NCI-H1694 treated with DMSO at 0.1 percent for 48 hours (cell line): ENCODE data around the gene CSRNP3.
A peak's percentile ranks its signal among the peaks of the same experiment; 100 is the strongest.

ENCODE experiments used
- DNase-seq: peaks from one replicate; lab custom pipeline; 2025; lab: John Stamatoyannopoulos, UW

Gene CSRNP3

DNA sequence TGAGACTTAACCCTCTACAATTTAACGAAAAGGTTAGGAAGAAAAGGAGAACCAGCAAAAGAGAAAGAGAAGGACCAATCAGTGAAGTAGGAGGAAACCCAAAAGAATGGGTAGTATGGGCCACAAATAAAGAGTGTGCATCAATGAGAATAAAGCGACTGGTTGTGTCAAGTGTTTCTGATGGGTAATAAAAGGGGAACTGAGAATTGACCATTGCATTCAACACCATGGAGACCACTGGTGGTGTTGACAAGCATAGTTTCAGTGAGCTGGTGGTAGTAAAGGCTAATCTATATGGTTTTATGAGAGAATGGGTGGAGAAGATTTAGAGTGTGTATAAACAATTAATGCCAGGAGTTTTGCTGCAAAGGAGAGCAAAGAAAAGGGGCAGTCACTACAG, 75.4 kb downstream of the CSRNP3 start:
- DNase-seq = no peak

DNA sequence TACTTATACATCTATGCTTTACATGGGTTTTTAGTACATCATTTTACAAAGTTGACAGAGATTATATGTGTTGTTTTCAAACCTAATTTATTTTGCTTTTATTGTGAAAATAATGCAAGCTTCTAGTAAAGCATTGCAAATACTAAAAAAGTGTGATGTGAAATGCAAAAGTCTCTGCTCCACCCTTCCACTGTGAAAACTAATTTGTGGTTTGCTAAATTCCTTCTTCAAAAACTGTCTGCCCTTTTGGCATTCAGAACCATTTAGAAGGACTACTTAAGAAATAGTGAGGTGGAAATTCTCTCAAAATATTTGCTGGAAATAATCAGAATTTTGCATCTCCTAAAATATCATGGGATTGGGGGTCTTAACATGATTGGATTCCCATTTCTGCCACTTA, 78.4 kb downstream of the CSRNP3 start:
- no peak for DNase-seq

GRCh38 chr2:165549619-165550018, 80.1 kb downstream of the CSRNP3 start:
- DNase-seq = no peak

DNA sequence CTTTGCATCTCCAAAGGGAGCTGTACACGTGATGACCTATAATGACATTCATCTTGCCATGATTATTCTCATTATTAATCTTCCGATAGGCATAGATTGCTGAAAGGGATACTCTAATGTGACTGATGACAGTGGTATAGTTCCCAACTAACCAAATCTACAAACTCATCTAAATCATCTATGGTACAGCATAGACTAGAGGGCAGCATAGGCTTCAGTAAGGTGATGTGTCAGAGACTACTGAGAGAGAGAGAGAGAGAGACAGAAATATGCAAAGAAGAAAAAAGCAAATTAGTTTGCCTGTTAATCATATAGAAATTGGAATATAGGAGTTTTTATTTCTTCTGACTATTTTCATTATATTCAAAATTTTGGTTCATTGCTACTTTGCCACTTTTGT, 89.3 kb downstream of the CSRNP3 start:
- no peak for DNase-seq

- DNase-seq = no peak
Measured at GRCh38 chr2:165560377-165560988, 91.0 kb downstream of the CSRNP3 start.

DNA sequence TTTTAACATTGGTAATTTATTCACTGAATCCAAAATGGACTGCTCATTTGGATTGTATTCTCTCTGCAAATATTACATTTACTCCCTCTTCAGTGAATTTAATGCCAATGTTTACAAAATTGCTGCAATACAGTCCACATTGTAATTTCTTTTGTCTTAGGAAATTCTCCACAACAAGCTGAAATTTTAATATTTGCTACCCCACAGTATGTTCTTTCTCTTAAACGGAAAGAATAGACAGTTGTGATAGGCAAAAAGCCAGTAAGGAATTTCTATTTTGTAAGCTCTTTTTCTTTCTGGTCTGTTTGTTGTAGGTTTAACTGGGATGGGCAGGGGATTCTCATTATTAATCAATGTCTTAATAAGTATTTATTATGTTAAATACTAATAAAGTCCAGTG, 92.0 kb downstream of the CSRNP3 start:
- no peak for DNase-seq

GRCh38 chr2:165562233-165562632, 92.7 kb downstream of the CSRNP3 start:
- DNase-seq = no peak

GRCh38 chr2:165563468-165564225, 94.1 kb downstream of the CSRNP3 start:
- DNase-seq = no peak

GRCh38 chr2:165566008-165566407, 96.5 kb downstream of the CSRNP3 start:
- no peak for DNase-seq

- no peak for DNase-seq
Measured at GRCh38 chr2:165567273-165567672, 97.8 kb downstream of the CSRNP3 start.

- DNase-seq = no peak
Measured at GRCh38 chr2:165568361-165568760, 98.9 kb downstream of the CSRNP3 start.

GRCh38 chr2:165571477-165571876, 102.0 kb downstream of the CSRNP3 start:
- DNase-seq = no peak

DNA sequence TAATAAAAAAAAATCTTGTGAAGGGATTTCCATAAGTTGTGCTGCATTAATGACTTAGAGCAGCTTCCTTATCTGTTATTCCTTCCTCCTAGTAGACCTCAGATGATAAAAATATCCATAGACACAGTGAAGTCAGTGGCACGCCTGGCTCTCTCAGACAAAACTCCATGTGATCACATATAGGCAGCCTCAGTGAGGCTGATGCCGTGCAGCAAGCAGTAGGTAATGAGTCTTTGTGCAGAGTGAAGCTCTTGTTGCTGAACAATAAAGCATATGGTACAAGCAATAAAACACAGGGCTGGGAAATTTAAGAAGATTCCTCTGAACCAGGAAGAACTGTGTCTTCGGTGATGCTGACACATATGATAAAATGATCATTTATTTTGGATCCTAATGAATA, 102.7 kb downstream of the CSRNP3 start:
- peak; percentile 96 for DNase-seq

GRCh38 chr2:165573534-165574461, 104.3 kb downstream of the CSRNP3 start:
- DNase-seq = peak; percentile 95

DNA sequence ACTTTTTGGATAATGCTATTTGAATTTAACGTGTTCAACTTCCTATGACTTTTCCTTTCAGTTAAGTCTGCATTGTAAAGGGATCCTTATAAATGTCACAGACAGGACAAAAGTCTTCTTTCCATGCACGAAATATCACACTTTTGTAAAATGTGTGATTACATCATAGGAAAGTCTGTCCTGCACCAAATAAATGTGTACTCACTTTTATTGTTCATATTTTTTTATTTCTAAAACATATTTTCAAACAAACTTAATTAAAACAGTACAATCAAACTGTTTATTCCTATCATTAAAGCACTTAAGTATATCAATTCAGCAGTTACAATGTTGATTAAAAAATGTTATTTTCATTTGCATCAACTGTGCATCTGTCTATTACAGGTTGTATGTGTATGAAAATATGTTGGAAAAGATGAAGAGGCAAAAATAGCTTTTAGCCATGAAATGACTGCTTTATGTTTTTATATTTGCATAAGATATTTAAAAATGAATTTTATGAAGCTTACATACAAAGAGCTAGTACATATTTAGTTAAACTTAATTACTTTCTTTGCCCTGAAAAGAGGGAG, 105.6 kb downstream of the CSRNP3 start:
- peak; percentile 63 for DNase-seq

GRCh38 chr2:165576409-165577154, 107.1 kb downstream of the CSRNP3 start:
- peak; percentile 83 for DNase-seq

DNA sequence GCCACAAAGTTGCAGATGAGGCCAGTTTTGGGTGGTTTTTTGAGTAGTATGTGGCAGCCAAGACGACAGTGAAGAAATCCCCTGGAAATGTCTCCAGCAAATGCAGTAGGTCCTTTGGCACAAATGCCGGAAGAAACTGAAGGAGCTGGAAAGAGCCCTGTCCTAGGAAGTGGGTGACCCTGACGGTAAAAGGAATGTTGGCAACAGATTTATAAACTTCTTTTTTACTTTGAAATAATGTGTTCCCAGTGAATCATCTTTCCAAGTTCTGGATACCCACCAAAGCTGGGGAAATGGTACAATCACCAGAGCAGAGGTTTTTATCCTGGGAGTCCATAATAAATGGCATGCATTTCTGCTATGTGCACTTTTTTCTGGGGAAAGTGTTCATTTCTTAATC, 112.9 kb downstream of the CSRNP3 start:
- DNase-seq = no peak

- no peak for DNase-seq
Measured at GRCh38 chr2:165582863-165583506, 113.5 kb downstream of the CSRNP3 start.

GRCh38 chr2:165584126-165584654, 114.7 kb downstream of the CSRNP3 start:
- DNase-seq = no peak

GRCh38 chr2:165586019-165586418, 116.5 kb downstream of the CSRNP3 start:
- DNase-seq = no peak
